ENCODE data around the gene NRXN2. TPM values are rescaled to one million over a fixed set of nuclear protein-coding genes. Genes with fewer than 3 reads are reported as not detected.

The NRXN2 gene
- total RNA-seq, 1 experiment from 2014 or later: not detected

- DNase-seq: no peak
- no peaks in the 10 kb centered on the region for H3K27me3 Mint-ChIP-seq (ENCODE audit: unreplicated experiment)
- CTCF ChIA-PET: no interaction called here
- H3K9me3 Mint-ChIP-seq (ENCODE audit: low read depth, unreplicated experiment): no peaks in the 10 kb centered on the region
- no TSS peak for BruUV-seq (replicated peaks)
- no peak for TF ChIP-seq CTCF (IDR thresholded peaks at IDR 0.05; ENCODE audit: unreplicated experiment)
- no peak overlapping the region for H3K4me3 Mint-ChIP-seq (ENCODE audit: low read depth, unreplicated experiment)
- H3K4me1 Mint-ChIP-seq (ENCODE audit: low read depth, unreplicated experiment): peaks cover 28% of the 10 kb centered on the region
- no peak overlapping the region for H3K27ac Mint-ChIP-seq (ENCODE audit: unreplicated experiment)
- H3K36me3 Mint-ChIP-seq (ENCODE audit: insufficient read depth, unreplicated experiment): peaks cover 98% of the 10 kb centered on the region
- intact Hi-C loops (cut with micrococcal nuclease; ENCODE audit: unreplicated experiment): no loop called here
Observed at GRCh38 chr11:64769283-64769682, 46.3 kb upstream of the NRXN2 start.

DNA sequence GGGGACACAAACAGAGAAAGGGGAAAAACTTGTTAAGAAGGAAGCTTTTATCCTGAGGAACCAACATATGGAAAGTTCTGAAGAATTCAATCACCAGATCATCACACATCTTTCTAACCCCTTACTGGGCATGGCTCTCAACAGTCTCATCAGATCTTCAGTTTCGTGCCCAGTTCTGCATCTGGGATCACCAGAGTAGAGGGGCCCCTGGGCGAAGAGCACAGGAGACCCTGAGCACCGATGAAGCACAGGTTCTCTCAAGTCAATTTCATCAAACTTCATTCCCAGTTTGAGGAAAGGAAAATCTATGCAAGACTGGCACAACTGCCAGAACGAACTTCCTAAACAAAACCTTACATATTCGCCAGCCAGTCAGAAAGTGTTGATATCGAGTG, 45.3 kb upstream of the NRXN2 start:
- no peaks in the 10 kb centered on the region for H3K27me3 Mint-ChIP-seq (ENCODE audit: unreplicated experiment)

GRCh38 chr11:64767344-64768299, 44.6 kb upstream of the NRXN2 start:
- no peaks in the 10 kb centered on the region for H3K9me3 Mint-ChIP-seq (ENCODE audit: low read depth, unreplicated experiment)
- H3K4me1 Mint-ChIP-seq (ENCODE audit: low read depth, unreplicated experiment): peaks cover 19% of the 10 kb centered on the region
- H3K27me3 Mint-ChIP-seq (ENCODE audit: unreplicated experiment): no peaks in the 10 kb centered on the region
- TF ChIP-seq CTCF (IDR thresholded peaks at IDR 0.05; ENCODE audit: unreplicated experiment): peak; percentile 83
- intact Hi-C loops (cut with micrococcal nuclease; ENCODE audit: unreplicated experiment): no loop called here
- peak; percentile 76 for DNase-seq
- no TSS peak for BruUV-seq (replicated peaks)
- CTCF ChIA-PET: no interaction called here
- H3K4me3 Mint-ChIP-seq (ENCODE audit: low read depth, unreplicated experiment): no peak overlapping the region
- peaks cover 95% of the 10 kb centered on the region for H3K36me3 Mint-ChIP-seq (ENCODE audit: insufficient read depth, unreplicated experiment)
- no peak overlapping the region for H3K27ac Mint-ChIP-seq (ENCODE audit: unreplicated experiment)

More for the DNA sequence above, 45.3 kb upstream of the NRXN2 start:
- intact Hi-C loops (cut with micrococcal nuclease; ENCODE audit: unreplicated experiment): no loop called here
- Mint-ChIP-seq H3K27ac (ENCODE audit: unreplicated experiment) (no peak overlapping the region), H3K4me3 (ENCODE audit: low read depth, unreplicated experiment) (no peak overlapping the region), H3K4me1 (ENCODE audit: low read depth, unreplicated experiment) (peaks cover 20% of the 10 kb centered on the region), H3K9me3 (ENCODE audit: low read depth, unreplicated experiment) (no peaks in the 10 kb centered on the region), H3K36me3 (ENCODE audit: insufficient read depth, unreplicated experiment) (peaks cover 95% of the 10 kb centered on the region)
- no peak for TF ChIP-seq CTCF (IDR thresholded peaks at IDR 0.05; ENCODE audit: unreplicated experiment)
- no peak for DNase-seq
- CTCF ChIA-PET: no interaction called here
- BruUV-seq (replicated peaks): no TSS peak

GRCh38 chr11:64766881-64767280, 43.9 kb upstream of the NRXN2 start:
- no peak for TF ChIP-seq CTCF (IDR thresholded peaks at IDR 0.05; ENCODE audit: unreplicated experiment)
- BruUV-seq (replicated peaks): no TSS peak
- peaks cover 21% of the 10 kb centered on the region for H3K4me1 Mint-ChIP-seq (ENCODE audit: low read depth, unreplicated experiment)
- no peak for DNase-seq
- H3K27me3 Mint-ChIP-seq (ENCODE audit: unreplicated experiment): no peaks in the 10 kb centered on the region
- intact Hi-C loops (cut with micrococcal nuclease; ENCODE audit: unreplicated experiment): no loop called here
- H3K36me3 Mint-ChIP-seq (ENCODE audit: insufficient read depth, unreplicated experiment): peaks cover 95% of the 10 kb centered on the region
- no peak overlapping the region for H3K4me3 Mint-ChIP-seq (ENCODE audit: low read depth, unreplicated experiment)
- CTCF ChIA-PET: no interaction called here
- H3K9me3 Mint-ChIP-seq (ENCODE audit: low read depth, unreplicated experiment): no peaks in the 10 kb centered on the region
- H3K27ac Mint-ChIP-seq (ENCODE audit: unreplicated experiment): no peak overlapping the region

Data from Calu3 (cell line).